ENCODE data around the gene LTB4R2. TPM values are rescaled to one million over a fixed set of nuclear protein-coding genes. Genes with fewer than 3 reads are reported as not detected.

Gene LTB4R2
- total RNA-seq, 6 experiments from 2014 or later: 2.2 to 3.0 (median 2.3) TPM

DNA sequence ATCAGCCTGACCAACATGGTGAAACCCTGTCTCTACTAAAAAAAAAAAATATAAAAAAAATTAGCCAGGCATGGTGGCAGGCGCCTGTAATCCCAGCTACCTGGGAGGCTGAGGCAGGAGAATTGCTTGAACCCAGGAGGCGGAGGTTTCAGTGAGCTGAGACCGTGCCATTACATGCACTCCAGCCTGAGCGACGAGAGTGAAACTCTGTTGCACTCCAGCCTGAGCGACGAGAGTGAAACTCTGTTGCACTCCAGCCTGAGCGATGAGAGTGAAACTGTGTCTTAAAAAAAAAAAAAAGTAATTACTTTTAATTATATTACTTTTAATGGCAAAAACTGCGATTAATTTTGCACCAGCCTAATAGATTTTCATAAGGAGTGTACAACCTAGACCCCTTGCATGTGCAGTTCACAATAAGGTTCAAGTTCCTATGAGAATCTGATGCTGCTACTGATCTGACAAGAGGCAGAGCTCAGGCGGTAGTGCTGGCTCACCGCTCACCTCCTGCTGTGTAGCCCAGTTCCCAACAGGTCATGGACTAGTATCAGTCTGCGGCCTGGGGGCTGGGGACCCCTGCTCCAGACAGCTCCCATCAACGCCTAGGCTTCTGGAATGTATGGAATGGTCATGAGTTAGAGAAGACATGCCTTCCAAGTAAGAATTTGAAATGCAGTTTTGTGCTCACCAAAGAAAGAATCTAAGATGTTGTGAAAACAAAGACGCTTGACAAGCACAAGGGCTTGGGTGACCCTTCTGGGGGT, 11.5 kb downstream of the LTB4R2 start:
- Mint-ChIP-seq H3K9me3 (no peaks in the 10 kb centered on the region), H3K27me3 (ENCODE audit: insufficient read depth) (peaks cover 24% of the 10 kb centered on the region), H3K4me1 (ENCODE audit: low read depth) (peaks cover 20% of the 10 kb centered on the region), H3K36me3 (ENCODE audit: low read depth) (no peaks in the 10 kb centered on the region), H3K27ac (no peak overlapping the region), H3K4me3 (no peak overlapping the region)
- TF ChIP-seq, protein P1, sequence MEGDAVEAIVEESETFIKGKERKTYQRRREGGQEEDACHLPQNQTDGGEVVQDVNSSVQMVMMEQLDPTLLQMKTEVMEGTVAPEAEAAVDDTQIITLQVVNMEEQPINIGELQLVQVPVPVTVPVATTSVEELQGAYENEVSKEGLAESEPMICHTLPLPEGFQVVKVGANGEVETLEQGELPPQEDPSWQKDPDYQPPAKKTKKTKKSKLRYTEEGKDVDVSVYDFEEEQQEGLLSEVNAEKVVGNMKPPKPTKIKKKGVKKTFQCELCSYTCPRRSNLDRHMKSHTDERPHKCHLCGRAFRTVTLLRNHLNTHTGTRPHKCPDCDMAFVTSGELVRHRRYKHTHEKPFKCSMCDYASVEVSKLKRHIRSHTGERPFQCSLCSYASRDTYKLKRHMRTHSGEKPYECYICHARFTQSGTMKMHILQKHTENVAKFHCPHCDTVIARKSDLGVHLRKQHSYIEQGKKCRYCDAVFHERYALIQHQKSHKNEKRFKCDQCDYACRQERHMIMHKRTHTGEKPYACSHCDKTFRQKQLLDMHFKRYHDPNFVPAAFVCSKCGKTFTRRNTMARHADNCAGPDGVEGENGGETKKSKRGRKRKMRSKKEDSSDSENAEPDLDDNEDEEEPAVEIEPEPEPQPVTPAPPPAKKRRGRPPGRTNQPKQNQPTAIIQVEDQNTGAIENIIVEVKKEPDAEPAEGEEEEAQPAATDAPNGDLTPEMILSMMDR (IDR thresholded peaks at IDR 0.05): no peak
- no peak for DNase-seq

DNA sequence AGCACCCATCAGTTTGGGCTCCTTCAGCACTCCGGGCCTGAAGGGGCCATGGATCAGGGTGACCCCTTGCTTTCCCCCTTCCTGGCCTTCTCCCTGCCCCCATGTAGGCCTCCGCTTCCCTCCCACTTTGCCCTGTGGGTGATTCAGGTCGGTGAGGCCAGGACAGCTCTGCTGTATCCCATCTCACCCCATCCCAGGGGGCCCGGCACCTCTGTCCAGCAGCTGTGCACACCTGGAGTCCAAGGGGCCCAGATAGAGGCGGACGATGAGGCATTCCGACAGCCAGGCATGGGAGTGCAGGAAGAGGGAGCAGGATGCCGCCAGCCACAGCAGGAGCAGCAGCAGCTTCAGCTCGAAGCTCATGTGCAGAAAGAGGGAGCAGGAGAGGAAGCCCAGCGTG, 12.7 kb downstream of the LTB4R2 start:
- H3K9me3 Mint-ChIP-seq: no peaks in the 10 kb centered on the region
- peaks cover 9% of the 10 kb centered on the region for H3K4me1 Mint-ChIP-seq (ENCODE audit: low read depth)
- H3K27me3 Mint-ChIP-seq (ENCODE audit: insufficient read depth): peaks cover 26% of the 10 kb centered on the region
- TF ChIP-seq, protein P1 (IDR thresholded peaks at IDR 0.05): no peak
- H3K4me3 Mint-ChIP-seq: no peak overlapping the region
- no peak for DNase-seq
- H3K36me3 Mint-ChIP-seq (ENCODE audit: low read depth): no peaks in the 10 kb centered on the region
- H3K27ac Mint-ChIP-seq: no peak overlapping the region

DNA sequence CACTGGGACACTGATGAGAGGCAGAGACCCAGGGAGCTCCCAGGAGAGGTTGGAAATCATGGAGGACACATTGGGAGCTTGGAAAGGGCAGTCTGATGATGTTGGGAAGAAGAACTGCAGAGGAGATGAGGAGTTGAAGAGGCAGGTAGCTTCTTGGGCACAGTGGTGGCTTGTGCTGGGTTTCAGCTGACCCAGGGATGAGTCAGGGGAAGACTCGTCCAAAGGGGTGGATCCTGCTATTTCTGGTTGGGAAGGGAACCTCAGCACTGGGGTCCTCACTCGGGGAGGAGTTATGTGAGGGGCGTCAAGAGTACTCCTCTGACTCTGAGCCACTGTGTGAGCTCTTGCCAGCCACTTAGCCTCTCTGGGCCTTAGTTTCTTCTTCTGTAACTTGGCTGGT, 13.4 kb downstream of the LTB4R2 start:
- H3K36me3 Mint-ChIP-seq (ENCODE audit: low read depth): no peaks in the 10 kb centered on the region
- no peak overlapping the region for H3K27ac Mint-ChIP-seq
- TF ChIP-seq, protein P1 (IDR thresholded peaks at IDR 0.05): no peak
- DNase-seq: no peak
- no peaks in the 10 kb centered on the region for H3K9me3 Mint-ChIP-seq
- peaks cover 26% of the 10 kb centered on the region for H3K27me3 Mint-ChIP-seq (ENCODE audit: insufficient read depth)
- H3K4me3 Mint-ChIP-seq: no peak overlapping the region
- H3K4me1 Mint-ChIP-seq (ENCODE audit: low read depth): peaks cover 5% of the 10 kb centered on the region

DNA sequence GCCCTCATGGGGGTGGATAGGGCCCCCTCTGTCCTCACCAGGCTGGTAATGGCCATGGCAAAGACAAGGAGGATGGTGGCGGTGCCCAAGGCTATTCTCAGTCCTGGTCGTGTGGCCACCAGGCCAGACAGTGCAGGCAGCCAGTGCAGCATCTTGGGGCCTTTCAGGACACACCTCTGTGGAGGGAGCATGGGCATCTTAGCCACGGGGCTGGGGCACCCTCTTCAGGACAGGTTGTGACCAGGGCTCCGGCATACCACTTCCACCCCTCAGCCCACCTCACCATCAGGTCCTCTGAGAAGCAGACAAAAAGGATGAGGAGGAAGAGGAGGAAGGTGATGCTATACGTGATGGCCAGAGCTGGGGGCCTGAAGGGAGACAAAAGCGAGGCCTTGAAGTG, 14.1 kb downstream of the LTB4R2 start:
- Mint-ChIP-seq H3K4me1 (ENCODE audit: low read depth) (peaks cover 5% of the 10 kb centered on the region), H3K27ac (no peak overlapping the region), H3K9me3 (no peaks in the 10 kb centered on the region)

DNA sequence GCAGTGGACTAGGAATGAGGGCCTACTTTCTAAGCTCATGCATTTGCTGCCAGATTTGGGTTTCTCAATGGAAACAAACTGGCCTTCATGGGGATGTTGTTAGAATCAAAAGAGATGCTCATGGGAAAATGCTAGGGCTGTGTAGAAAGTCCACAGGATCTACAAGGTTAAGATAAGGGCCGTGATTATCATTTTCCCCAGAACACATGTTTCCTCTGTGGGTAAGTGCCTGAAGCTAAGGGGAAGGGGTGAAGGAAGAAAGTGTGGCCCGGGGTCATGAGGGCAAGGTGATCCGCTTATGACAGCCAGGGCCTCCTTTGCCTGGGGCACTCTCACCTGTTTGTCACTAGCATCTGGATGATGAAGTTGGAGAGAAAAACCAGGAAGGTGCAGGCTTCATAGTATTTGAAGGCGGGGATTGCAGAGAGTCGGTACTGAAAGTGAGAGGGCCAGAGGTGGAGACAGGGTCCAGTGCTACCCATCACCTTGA, 15.1 kb downstream of the LTB4R2 start:
- no peaks in the 10 kb centered on the region for H3K9me3 Mint-ChIP-seq
- H3K27ac Mint-ChIP-seq: no peak overlapping the region
- DNase-seq: no peak
- H3K27me3 Mint-ChIP-seq (ENCODE audit: insufficient read depth): peaks cover 15% of the 10 kb centered on the region
- TF ChIP-seq, protein P1 (IDR thresholded peaks at IDR 0.05): no peak
- peaks cover 5% of the 10 kb centered on the region for H3K4me1 Mint-ChIP-seq (ENCODE audit: low read depth)
- no peaks in the 10 kb centered on the region for H3K36me3 Mint-ChIP-seq (ENCODE audit: low read depth)
- H3K4me3 Mint-ChIP-seq: no peak overlapping the region

More for the DNA sequence above, 14.1 kb downstream of the LTB4R2 start:
- DNase-seq: no peak
- no peak overlapping the region for H3K4me3 Mint-ChIP-seq
- TF ChIP-seq, protein P1 (IDR thresholded peaks at IDR 0.05): no peak; the same call in 1 of the 2 replicates
- peaks cover 26% of the 10 kb centered on the region for H3K27me3 Mint-ChIP-seq (ENCODE audit: insufficient read depth)
- no peaks in the 10 kb centered on the region for H3K36me3 Mint-ChIP-seq (ENCODE audit: low read depth)
